NB4 (cell line): ENCODE data around the gene FAM168B.

Source experiments
- DNase-seq: peaks from one replicate; pipeline ENCODE4 v3.0.0; 2010; ENCODE audit warnings: low read depth
- H3K4me3 ChIP-seq: one replicate; pipeline ENCODE4 v1.5.1; 2011; ENCODE audit warnings: mild to moderate bottlenecking, low read depth, low read length, moderate library complexity
- MYC ChIP-seq: IDR thresholded peaks from 2 replicates; pipeline ENCODE4 v1.6.1; 2011; ENCODE audit warnings: low read depth, low read length
- POLR2A ChIP-seq: IDR thresholded peaks from 2 replicates; pipeline ENCODE4 v1.6.1; 2011; ENCODE audit warnings: mild to moderate bottlenecking; ENCODE audit not compliant: insufficient read length; ENCODE audit errors: extremely low read depth
- TF ChIP-seq, protein P1 (sequence below): IDR thresholded peaks from 2 replicates; pipeline ENCODE4 v1.6.1; 2011; ENCODE audit warnings: low read depth, low read length
- TF ChIP-seq, protein P2 (sequence below): IDR thresholded peaks from one replicate; pipeline ENCODE4 v1.5.1; 2012; ENCODE audit warnings: low read depth, low read length

FAM168B gene

DNA sequence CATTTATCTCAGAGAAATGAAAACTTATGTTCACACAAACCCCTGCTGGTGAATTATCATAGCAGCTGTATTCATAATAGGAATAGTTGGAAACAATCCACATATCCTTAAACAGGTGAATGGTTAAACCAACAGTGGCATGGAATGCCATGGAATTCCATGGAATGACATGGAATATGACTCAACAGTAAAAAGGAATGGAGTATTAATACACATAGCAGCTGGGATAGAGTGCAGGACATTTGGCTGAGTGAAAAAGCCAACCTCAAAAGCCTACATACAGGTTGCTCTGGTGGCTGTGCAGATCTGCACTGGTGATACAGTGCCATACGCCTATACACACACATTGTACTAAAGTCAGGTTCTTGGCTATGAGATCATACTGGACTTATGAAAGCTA, 69.5 kb downstream of the FAM168B start:
- no peak for DNase-seq
- no peak for TF ChIP-seq MYC
- TF ChIP-seq, protein P1, sequence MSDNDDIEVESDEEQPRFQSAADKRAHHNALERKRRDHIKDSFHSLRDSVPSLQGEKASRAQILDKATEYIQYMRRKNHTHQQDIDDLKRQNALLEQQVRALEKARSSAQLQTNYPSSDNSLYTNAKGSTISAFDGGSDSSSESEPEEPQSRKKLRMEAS = no peak
- TF ChIP-seq POLR2A = no peak
- TF ChIP-seq, protein P2, sequence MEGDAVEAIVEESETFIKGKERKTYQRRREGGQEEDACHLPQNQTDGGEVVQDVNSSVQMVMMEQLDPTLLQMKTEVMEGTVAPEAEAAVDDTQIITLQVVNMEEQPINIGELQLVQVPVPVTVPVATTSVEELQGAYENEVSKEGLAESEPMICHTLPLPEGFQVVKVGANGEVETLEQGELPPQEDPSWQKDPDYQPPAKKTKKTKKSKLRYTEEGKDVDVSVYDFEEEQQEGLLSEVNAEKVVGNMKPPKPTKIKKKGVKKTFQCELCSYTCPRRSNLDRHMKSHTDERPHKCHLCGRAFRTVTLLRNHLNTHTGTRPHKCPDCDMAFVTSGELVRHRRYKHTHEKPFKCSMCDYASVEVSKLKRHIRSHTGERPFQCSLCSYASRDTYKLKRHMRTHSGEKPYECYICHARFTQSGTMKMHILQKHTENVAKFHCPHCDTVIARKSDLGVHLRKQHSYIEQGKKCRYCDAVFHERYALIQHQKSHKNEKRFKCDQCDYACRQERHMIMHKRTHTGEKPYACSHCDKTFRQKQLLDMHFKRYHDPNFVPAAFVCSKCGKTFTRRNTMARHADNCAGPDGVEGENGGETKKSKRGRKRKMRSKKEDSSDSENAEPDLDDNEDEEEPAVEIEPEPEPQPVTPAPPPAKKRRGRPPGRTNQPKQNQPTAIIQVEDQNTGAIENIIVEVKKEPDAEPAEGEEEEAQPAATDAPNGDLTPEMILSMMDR = no peak
- H3K4me3 ChIP-seq = no peak overlapping the region

DNA sequence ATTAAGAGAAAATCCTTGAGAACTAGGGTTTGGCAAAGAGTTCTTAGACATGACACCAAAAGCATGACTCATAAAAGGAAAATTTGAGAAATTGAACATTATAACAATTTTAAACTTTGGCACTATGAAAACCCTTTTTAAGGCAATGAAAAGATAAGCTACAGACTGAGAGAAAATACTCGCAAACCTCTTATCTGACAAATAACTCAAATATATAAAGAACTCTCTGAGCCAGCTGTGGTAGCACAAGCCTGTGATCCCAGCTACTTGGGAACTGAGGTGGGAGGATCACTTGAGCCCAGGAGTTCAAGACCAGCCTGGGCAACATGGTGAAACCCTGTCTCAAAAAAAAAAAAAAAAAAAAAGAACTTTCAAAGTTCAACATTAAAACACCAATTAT, 70.5 kb downstream of the FAM168B start:
- DNase-seq = no peak
- TF ChIP-seq POLR2A = no peak
- TF ChIP-seq MYC = no peak
- TF ChIP-seq, protein P2 = no peak
- TF ChIP-seq, protein P1 = no peak
- H3K4me3 ChIP-seq = no peak overlapping the region

DNA sequence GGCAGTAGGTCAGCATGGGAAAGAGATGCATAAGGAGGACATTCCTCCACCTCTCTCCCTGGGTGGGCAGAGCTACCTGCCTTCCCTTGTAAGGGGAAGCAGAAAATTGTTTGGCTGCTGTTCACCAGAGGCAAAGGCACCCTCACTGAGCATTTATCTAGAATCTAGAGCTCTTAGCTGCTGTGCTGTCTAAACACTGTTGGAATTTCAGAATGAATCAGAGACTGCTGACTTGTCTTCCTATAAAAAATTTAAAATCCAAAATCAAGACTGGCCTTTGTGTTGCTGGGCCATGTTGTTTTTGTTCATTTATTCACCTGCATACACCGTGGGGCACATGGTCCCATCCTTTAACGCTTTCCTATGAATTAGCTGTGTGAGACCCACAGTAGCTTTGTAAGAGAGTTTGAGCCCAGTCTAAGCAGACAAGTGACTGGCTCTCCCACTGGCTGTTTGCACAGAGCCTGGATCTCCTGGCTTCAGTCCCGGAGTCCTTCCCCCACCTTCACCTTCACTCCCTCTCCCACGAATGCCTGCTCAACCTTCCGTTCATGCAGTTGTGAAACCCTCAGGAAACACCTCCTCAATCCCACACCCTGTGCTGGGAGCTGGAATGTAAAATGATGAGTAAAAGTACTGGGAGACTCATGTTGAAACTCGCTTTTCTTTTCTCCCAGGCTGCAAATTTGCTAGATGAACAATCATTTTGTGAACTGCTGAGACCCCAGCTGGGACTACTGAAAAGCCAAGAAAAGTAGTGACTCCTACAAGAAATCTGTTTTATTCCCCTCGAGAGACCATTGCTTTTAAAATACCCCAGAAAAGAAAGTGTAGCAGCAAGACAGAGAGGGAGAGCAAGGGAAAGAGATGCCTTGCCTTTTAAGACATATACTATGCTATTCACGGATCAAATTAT, 76.2 kb downstream of the FAM168B start:
- no peak for DNase-seq
- H3K4me3 ChIP-seq = no peak overlapping the region
- TF ChIP-seq MYC (no peak), POLR2A (no peak)
- TF ChIP-seq, protein P1 = no peak
- TF ChIP-seq, protein P2 = no peak

DNA sequence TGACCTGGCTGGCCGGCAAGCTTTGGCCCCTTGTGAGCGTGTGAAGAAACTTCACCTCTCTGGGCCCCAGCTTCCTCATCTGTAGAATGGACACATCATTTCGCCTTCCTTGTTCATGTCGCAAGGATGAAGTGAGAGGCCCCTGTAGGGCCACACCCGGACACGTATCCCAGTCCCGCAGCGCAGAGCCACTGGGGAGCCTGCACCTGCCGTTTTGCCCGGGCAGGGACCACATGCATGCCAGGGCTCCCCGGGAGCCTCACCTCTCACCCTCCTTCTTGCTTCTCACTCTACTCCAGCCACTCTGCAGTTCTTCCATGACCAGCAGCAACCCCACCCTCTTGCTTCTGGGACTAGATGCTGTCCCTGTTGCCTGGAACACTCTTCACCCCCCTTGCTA, 77.5 kb downstream of the FAM168B start:
- no peak overlapping the region for H3K4me3 ChIP-seq
- DNase-seq = no peak
- TF ChIP-seq, protein P1 = no peak
- TF ChIP-seq MYC (no peak), POLR2A (no peak)
- TF ChIP-seq, protein P2 = no peak

DNA sequence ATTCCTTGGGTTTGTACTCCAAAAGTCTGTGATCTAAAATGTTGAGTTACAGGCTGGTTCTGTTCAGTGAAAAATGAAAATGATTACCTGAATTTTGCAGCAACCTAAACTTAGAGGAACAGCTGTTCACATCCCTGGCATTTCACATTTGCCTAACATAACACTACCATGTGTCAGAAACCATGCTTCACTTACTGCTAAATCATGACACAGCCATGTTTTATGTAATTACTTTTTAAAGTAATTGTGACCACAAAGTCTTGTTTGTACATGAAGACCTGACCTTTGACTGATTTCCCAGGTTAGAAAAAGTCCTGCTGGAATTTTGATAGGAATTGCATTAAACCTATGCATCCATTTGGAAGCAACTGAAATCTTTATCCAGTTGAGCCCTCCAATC, 79.1 kb downstream of the FAM168B start:
- DNase-seq = no peak
- no peak overlapping the region for H3K4me3 ChIP-seq
- TF ChIP-seq POLR2A (no peak), MYC (no peak)
- TF ChIP-seq, protein P1 = no peak
- TF ChIP-seq, protein P2 = no peak
